Kidney (tissue), 14 donors: ENCODE data around the gene KRT7. TPM values are rescaled to one million over a fixed set of nuclear protein-coding genes. Genes with fewer than 3 reads are reported as not detected.
A peak's percentile ranks its signal among the peaks of the same experiment; 100 is the strongest.

ENCODE experiments used
- DNase-seq, 5 donors: peaks; one replicate each; pipeline ENCODE4 v3.0.0-alpha.2; 2013 to 2020
- FAIRE-seq: peaks from 2 replicates; lab custom pipeline; 2012; peaks lifted over from hg19 to GRCh38; lab: Jason Lieb, UNC
- H3K27ac ChIP-seq, 2 donors: one replicate each; pipeline ENCODE4 v1.7.0; 2013; ENCODE audit warnings: low read depth in 2 of 2, low read length in 2 of 2, inconsistent platforms in 1 of 2
- H3K27me3 ChIP-seq: one replicate; pipeline ENCODE4 v1.7.1; 2013; ENCODE audit warnings: low read length, inconsistent platforms; ENCODE audit not compliant: control insufficient read depth, insufficient read depth
- H3K36me3 ChIP-seq, 3 donors: one replicate each; pipeline versions ENCODE4 v1.7.0 to v1.7.1; 2013; ENCODE audit warnings: low read length in 3 of 3, control low read depth in 1 of 3, inconsistent platforms in 1 of 3; ENCODE audit not compliant: insufficient read depth in 3 of 3, control insufficient read depth in 2 of 3
- H3K4me1 ChIP-seq, 3 donors: one replicate each; pipeline versions ENCODE4 v1.7.0 to v1.7.1; 2013; ENCODE audit warnings: low read length in 3 of 3, inconsistent platforms in 1 of 3, low read depth in 1 of 3; ENCODE audit not compliant: control insufficient read depth in 2 of 3, insufficient read depth in 2 of 3
- H3K4me3 ChIP-seq, 3 donors: one replicate each; pipeline versions ENCODE4 v1.7.0 to v1.8.1; 2013; ENCODE audit warnings: low read length in 3 of 3, control low read depth in 1 of 3, inconsistent platforms in 1 of 3
- H3K9ac ChIP-seq, 3 donors: one replicate each; pipeline versions ENCODE4 v1.7.0 to v1.7.1; 2013; ENCODE audit warnings: low read length in 3 of 3, control low read depth in 1 of 3, inconsistent platforms in 1 of 3
- H3K9me3 ChIP-seq, 3 donors: one replicate each; pipeline versions ENCODE4 v1.7.0 to v1.7.1; 2013; ENCODE audit warnings: low read length in 3 of 3, control low read depth in 1 of 3, inconsistent platforms in 1 of 3; ENCODE audit not compliant: control insufficient read depth in 2 of 3, insufficient read depth in 1 of 3
- intact Hi-C: fragments of 100-400 bp; cut with DNase I; formaldehyde crosslinking; loops from one replicate; pipeline ENCODE4 v1.11.1; 2022
- polyA plus RNA-seq: library from polyadenylated mRNA; stranded (reverse); fragments of 350-450 nt; fragmentation: Illumina TruSeq; extraction: RNeasy Lipid Tissue Mini Kit (QIAGEN cat#74804); gene quantifications from one replicate; pipeline ENCODE4 v1.2.3, GENCODE V29; 2014; ENCODE audit warnings: low read depth, low replicate concordance; ENCODE audit not compliant: insufficient read depth
- total RNA-seq: library from RNA; stranded (reverse); fragmentation: NEBNext Ultra II Directional; extraction: Animal tissue kit (Norgen Biotek cat#: 25700); gene quantifications from one replicate; pipeline ENCODE4 v1.2.1, GENCODE V29; 2021
- TF ChIP-seq, protein P1 (sequence below): IDR thresholded peaks from 3 replicates; pipeline ENCODE4 v1.5.1; 2012; ENCODE audit warnings: mild to moderate bottlenecking, moderate library complexity, borderline replicate concordance; ENCODE audit not compliant: insufficient read depth; ENCODE audit errors: extremely low read depth
- donor health status: control.
- donor health status: control.
- donor health status: control.
- donor health status: control.
- donor health status: control.
- donor health status: DM: yes; HTN: yes; CAD: no.
- donor health status: Normal renal cell carcinoma (clear cell type).

Gene KRT7
- total and polyA plus RNA-seq, 2 donors from 2014 or later = 173 to 1,490 TPM

DNA sequence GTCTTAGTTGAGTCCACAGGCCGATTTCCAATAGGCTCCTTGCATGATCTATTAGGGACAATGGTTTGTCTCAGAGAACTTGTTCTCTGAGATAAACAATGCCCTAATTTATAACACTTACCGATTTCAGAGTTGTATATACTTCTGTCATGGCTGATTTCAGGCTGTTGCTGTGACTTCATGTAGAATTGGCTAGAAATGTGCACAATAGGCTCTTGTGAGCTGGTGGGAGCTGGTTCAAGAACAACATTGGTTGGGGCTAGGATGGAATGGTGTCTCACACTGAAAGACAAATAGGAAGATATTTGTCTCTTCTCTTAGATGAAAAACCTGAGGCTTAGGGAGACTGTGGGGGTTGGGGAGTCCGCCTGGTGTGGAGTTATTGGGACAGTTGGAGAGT, 34.7 kb downstream of the KRT7 start:
- TF ChIP-seq, protein P1, sequence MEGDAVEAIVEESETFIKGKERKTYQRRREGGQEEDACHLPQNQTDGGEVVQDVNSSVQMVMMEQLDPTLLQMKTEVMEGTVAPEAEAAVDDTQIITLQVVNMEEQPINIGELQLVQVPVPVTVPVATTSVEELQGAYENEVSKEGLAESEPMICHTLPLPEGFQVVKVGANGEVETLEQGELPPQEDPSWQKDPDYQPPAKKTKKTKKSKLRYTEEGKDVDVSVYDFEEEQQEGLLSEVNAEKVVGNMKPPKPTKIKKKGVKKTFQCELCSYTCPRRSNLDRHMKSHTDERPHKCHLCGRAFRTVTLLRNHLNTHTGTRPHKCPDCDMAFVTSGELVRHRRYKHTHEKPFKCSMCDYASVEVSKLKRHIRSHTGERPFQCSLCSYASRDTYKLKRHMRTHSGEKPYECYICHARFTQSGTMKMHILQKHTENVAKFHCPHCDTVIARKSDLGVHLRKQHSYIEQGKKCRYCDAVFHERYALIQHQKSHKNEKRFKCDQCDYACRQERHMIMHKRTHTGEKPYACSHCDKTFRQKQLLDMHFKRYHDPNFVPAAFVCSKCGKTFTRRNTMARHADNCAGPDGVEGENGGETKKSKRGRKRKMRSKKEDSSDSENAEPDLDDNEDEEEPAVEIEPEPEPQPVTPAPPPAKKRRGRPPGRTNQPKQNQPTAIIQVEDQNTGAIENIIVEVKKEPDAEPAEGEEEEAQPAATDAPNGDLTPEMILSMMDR = no peak
- Histone ChIP-seq H3K4me3 (no peak overlapping the region), H3K27ac (no peak overlapping the region), H3K36me3 (no peaks in the 10 kb centered on the region), H3K9me3 (no peaks in the 10 kb centered on the region), H3K27me3 (no peaks in the 10 kb centered on the region), H3K9ac (no peak overlapping the region), H3K4me1 (peaks cover 0 to 4% (median 0%) of the 10 kb centered on the region in 3 donors)
- FAIRE-seq = no peak
- DNase-seq = no peak
- intact Hi-C loops = no loop called here

DNA sequence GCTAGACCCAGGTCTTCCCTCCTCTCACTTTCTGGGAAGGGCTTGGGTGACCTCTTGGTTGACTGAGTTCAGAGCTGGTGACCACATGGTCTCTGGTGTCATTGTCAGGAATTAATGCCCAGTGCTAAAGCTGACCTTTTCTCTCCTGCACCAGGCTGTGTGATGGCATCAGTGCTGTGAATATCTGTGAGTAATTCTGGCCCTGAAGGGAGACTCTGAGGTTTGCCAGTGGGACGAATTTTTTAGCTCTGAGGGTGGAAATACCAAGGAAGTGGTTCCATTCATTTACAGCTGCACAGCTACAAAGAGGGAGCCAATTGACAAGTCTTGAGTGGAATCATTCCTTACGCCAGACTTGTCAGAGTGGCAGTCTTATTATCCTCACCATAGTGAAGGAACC, 35.2 kb downstream of the KRT7 start:
- TF ChIP-seq, protein P1 = no peak
- H3K36me3 ChIP-seq = no peaks in the 10 kb centered on the region
- H3K27ac ChIP-seq = no peak overlapping the region
- H3K4me1 ChIP-seq = peaks cover 0 to 4% (median 0%) of the 10 kb centered on the region in 3 donors
- no peaks in the 10 kb centered on the region for H3K9me3 ChIP-seq
- no peak for FAIRE-seq
- intact Hi-C loops = no loop called here
- H3K4me3 ChIP-seq = no peak overlapping the region
- H3K9ac ChIP-seq = no peak overlapping the region
- no peaks in the 10 kb centered on the region for H3K27me3 ChIP-seq
- DNase-seq = no peak

DNA sequence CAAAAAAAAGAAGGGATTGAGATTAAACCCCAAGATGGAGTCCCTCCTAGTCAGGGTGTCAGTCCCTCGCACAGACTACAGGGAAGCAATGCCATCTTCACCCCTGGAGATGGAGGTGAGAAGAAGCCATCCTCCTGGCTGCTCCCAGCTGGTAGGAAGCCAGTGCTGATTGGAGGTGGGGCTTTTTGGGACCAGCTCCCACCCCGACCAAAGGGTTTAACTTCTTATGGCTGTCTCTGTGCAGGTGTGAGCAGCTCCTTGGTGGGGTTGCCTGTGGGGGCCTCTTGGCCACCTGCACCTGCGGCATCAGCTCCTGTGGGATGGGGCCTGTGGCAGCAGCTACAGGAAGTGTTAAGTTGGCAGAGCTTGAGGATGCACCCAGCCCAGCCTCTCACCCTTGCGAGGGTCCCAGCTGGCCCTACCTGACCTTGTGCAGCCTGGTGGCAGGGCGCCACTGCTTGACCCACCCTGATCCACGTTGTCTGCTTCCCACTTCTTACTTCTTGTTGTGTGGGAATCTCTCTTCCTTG, 37.6 kb downstream of the KRT7 start:
- peak in 1 of 5 donors; percentile 15 for DNase-seq
- Histone ChIP-seq H3K27me3 (no peaks in the 10 kb centered on the region), H3K4me1 (no peaks in the 10 kb centered on the region), H3K36me3 (no peaks in the 10 kb centered on the region), H3K9ac (no peak overlapping the region), H3K4me3 (no peak overlapping the region), H3K27ac (no peak overlapping the region), H3K9me3 (no peaks in the 10 kb centered on the region)
- TF ChIP-seq, protein P1 = no peak
- FAIRE-seq = no peak
- intact Hi-C loops = no loop called here

DNA sequence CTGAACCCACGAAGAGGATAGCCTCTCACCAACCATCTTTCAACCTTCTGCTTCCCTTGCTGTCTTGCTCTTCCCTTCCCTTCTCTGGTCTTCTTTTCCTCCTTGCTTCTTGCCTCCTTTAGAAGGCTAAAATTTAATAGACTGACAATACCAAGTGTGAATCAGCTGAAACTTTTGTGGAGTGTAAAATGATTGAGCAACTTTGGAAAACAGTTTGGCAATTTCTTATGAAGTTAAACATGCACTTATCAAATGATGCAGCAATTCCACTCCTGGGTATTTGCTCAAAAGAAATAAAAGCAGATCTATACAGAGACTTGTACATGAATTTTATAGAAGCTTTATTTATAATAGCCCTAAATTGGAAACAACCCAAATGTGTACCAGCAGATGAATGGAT, 38.1 kb downstream of the KRT7 start:
- Histone ChIP-seq H3K27ac (no peak overlapping the region), H3K4me3 (no peak overlapping the region), H3K27me3 (no peaks in the 10 kb centered on the region), H3K4me1 (no peaks in the 10 kb centered on the region), H3K9me3 (no peaks in the 10 kb centered on the region), H3K36me3 (no peaks in the 10 kb centered on the region), H3K9ac (no peak overlapping the region)
- intact Hi-C loops = no loop called here
- no peak for FAIRE-seq
- no peak for DNase-seq
- TF ChIP-seq, protein P1 = no peak
